Mucosa of rectum (tissue), 2 donors: Measurements from ENCODE around the gene IPO9.
A peak's percentile ranks its signal among the peaks of the same experiment; 100 is the strongest.

Experiments used
- H3K27ac ChIP-seq, 2 donors: one replicate each; pipeline ENCODE4 v1.7.0; 2013; ENCODE audit warnings: inconsistent platforms in 2 of 2, low read depth in 2 of 2, low read length in 2 of 2
- H3K27me3 ChIP-seq, 2 donors: one replicate each; pipeline ENCODE4 v1.7.0; 2013; ENCODE audit warnings: low read length in 2 of 2; ENCODE audit not compliant: control insufficient read depth in 2 of 2, insufficient read depth in 2 of 2
- H3K36me3 ChIP-seq, 2 donors: one replicate each; pipeline ENCODE4 v1.7.0; 2013; ENCODE audit warnings: low read length in 2 of 2; ENCODE audit not compliant: control insufficient read depth in 2 of 2, insufficient read depth in 2 of 2
- H3K4me1 ChIP-seq, 2 donors: one replicate each; pipeline ENCODE4 v1.7.0; 2013; ENCODE audit warnings: low read length in 2 of 2, mild to moderate bottlenecking in 1 of 2; ENCODE audit not compliant: control insufficient read depth in 2 of 2, insufficient read depth in 2 of 2
- H3K4me3 ChIP-seq, 2 donors: one replicate each; pipeline ENCODE4 v1.7.0; 2013; ENCODE audit warnings: low read length in 2 of 2
- H3K9ac ChIP-seq, 2 donors: one replicate each; pipeline ENCODE4 v1.7.0; 2013; ENCODE audit warnings: low read length in 2 of 2, low read depth in 1 of 2, mild to moderate bottlenecking in 1 of 2
- H3K9me3 ChIP-seq, 2 donors: one replicate each; pipeline ENCODE4 v1.7.0; 2013; ENCODE audit warnings: low read length in 2 of 2; ENCODE audit not compliant: control insufficient read depth in 2 of 2
- donor health status: healthy.
- donor health status: Normal muscosa, but diverticular disease.

The IPO9 gene

GRCh38 chr1:201828820-201829774 is at the start of gene IPO9:
Gene IPO9 (plus strand): TSS chr1:201829157. CDS start chr1:201829210, 53 bp downstream.
- Histone ChIP-seq H3K27ac (peak within 1 kb of the TSS; percentile 90 to 94), H3K4me3 (peak within 1 kb of the TSS; percentile 94 to 99), H3K36me3 (no peaks in the 10 kb centered on the region), H3K27me3 (no peaks in the 10 kb centered on the region), H3K4me1 (peaks cover 7 to 10% of the 10 kb centered on the region in 2 donors), H3K9me3 (no peaks in the 10 kb centered on the region), H3K9ac (peak within 1 kb of the TSS; percentile 89 to 96)

- H3K9me3 ChIP-seq, result no peaks in the 10 kb centered on the region
- H3K4me3 ChIP-seq, result no peak overlapping the region
- H3K9ac ChIP-seq, result no peak overlapping the region
- H3K36me3 ChIP-seq, result peaks cover 7 to 22% of the 10 kb centered on the region in 2 donors
- no peaks in the 10 kb centered on the region for H3K27me3 ChIP-seq
- peak overlapping the region in 1 of 2 donors; percentile 23 for H3K27ac ChIP-seq
- peaks cover 0 to 5% of the 10 kb centered on the region in 2 donors for H3K4me1 ChIP-seq
These were observed 49.5 kb upstream of the IPO9 start for GRCh38 chr1:201779351-201779880.

- H3K36me3 ChIP-seq, result peaks cover 7 to 26% of the 10 kb centered on the region in 2 donors
- H3K4me1 ChIP-seq, result peaks cover 0 to 5% of the 10 kb centered on the region in 2 donors
- H3K27me3 ChIP-seq, result no peaks in the 10 kb centered on the region
- H3K9ac ChIP-seq, result no peak overlapping the region
- no peak overlapping the region for H3K4me3 ChIP-seq
- no peaks in the 10 kb centered on the region for H3K9me3 ChIP-seq
- H3K27ac ChIP-seq, result no peak overlapping the region
These were observed 48.0 kb upstream of the IPO9 start for GRCh38 chr1:201780952-201781351.

GRCh38 chr1:201781437-201781836 is 47.5 kb upstream of the IPO9 start:
- no peaks in the 10 kb centered on the region for H3K9me3 ChIP-seq
- H3K4me1 ChIP-seq, result peaks cover 0 to 5% of the 10 kb centered on the region in 2 donors
- H3K27ac ChIP-seq, result no peak overlapping the region
- no peaks in the 10 kb centered on the region for H3K27me3 ChIP-seq
- no peak overlapping the region for H3K9ac ChIP-seq
- H3K36me3 ChIP-seq, result peaks cover 10 to 31% of the 10 kb centered on the region in 2 donors
- no peak overlapping the region for H3K4me3 ChIP-seq

GRCh38 chr1:201782353-201782752 is 46.6 kb upstream of the IPO9 start:
- Histone ChIP-seq H3K4me1 (peaks cover 0 to 5% of the 10 kb centered on the region in 2 donors), H3K36me3 (peaks cover 15 to 38% of the 10 kb centered on the region in 2 donors), H3K27ac (no peak overlapping the region), H3K9ac (no peak overlapping the region), H3K9me3 (no peaks in the 10 kb centered on the region), H3K27me3 (no peaks in the 10 kb centered on the region), H3K4me3 (no peak overlapping the region)

- no peak overlapping the region for H3K9ac ChIP-seq
- H3K4me3 ChIP-seq, result no peak overlapping the region
- H3K27me3 ChIP-seq, result no peaks in the 10 kb centered on the region
- peaks cover 0 to 4% of the 10 kb centered on the region in 2 donors for H3K4me1 ChIP-seq
- H3K36me3 ChIP-seq, result peaks cover 19 to 43% of the 10 kb centered on the region in 2 donors
- no peaks in the 10 kb centered on the region for H3K9me3 ChIP-seq
- no peak overlapping the region for H3K27ac ChIP-seq
These were observed 45.9 kb upstream of the IPO9 start for GRCh38 chr1:201783058-201783457.

GRCh38 chr1:201783572-201783971 is 45.4 kb upstream of the IPO9 start:
- peaks cover 0 to 3% of the 10 kb centered on the region in 2 donors for H3K4me1 ChIP-seq
- no peak overlapping the region for H3K9ac ChIP-seq
- H3K9me3 ChIP-seq, result no peaks in the 10 kb centered on the region
- no peak overlapping the region for H3K4me3 ChIP-seq
- H3K27me3 ChIP-seq, result no peaks in the 10 kb centered on the region
- H3K36me3 ChIP-seq, result peaks cover 22 to 46% of the 10 kb centered on the region in 2 donors
- H3K27ac ChIP-seq, result no peak overlapping the region

GRCh38 chr1:201785291-201785690 is 43.7 kb upstream of the IPO9 start:
- no peak overlapping the region for H3K4me3 ChIP-seq
- H3K27me3 ChIP-seq, result no peaks in the 10 kb centered on the region
- H3K27ac ChIP-seq, result no peak overlapping the region
- H3K9ac ChIP-seq, result no peak overlapping the region
- H3K4me1 ChIP-seq, result peaks cover 1 to 3% of the 10 kb centered on the region in 2 donors
- H3K9me3 ChIP-seq, result no peaks in the 10 kb centered on the region
- H3K36me3 ChIP-seq, result peaks cover 27 to 50% of the 10 kb centered on the region in 2 donors

GRCh38 chr1:201786824-201787223 is 42.1 kb upstream of the IPO9 start:
- Histone ChIP-seq H3K4me3 (no peak overlapping the region), H3K9ac (no peak overlapping the region), H3K9me3 (no peaks in the 10 kb centered on the region), H3K27me3 (no peaks in the 10 kb centered on the region), H3K27ac (no peak overlapping the region), H3K36me3 (peaks cover 32 to 42% of the 10 kb centered on the region in 2 donors), H3K4me1 (peaks cover 0 to 13% of the 10 kb centered on the region in 2 donors)

GRCh38 chr1:201788296-201788695 is 40.7 kb upstream of the IPO9 start:
- no peaks in the 10 kb centered on the region for H3K9me3 ChIP-seq
- peaks cover 25 to 31% of the 10 kb centered on the region in 2 donors for H3K36me3 ChIP-seq
- no peak overlapping the region for H3K27ac ChIP-seq
- no peak overlapping the region for H3K4me3 ChIP-seq
- no peak overlapping the region for H3K9ac ChIP-seq
- H3K27me3 ChIP-seq, result no peaks in the 10 kb centered on the region
- peaks cover 0 to 22% of the 10 kb centered on the region in 2 donors for H3K4me1 ChIP-seq
